T-cell (primary cell): ENCODE results near the gene FOCAD. TPM values are rescaled to one million over a fixed set of nuclear protein-coding genes. Genes with fewer than 3 reads are reported as not detected.
"Not testable (repeated sequence)": the region's sequence is repeated elsewhere in the genome, so short reads cannot be mapped to it uniquely, and the experiment has no call there.

Experiments used
- ATAC-seq, 4 experiments: fragments of 200-7000 bp in 3 of 4; fragments of 150-1000 bp in 1 of 4; cut with Tn5 transposase; replicated peaks in 1 of 4; 1 replicate in 3 of 4; 2 replicates in 1 of 4; pipeline ENCODE4 v1.10.0; 2021; ENCODE audit warnings: moderate library complexity in 3 of 4, mild to moderate bottlenecking in 2 of 4, moderate number of reproducible peaks in 1 of 4
- CTCF ChIA-PET, 2 donors: fragments of 300-600 bp; sonication (Branson Sonifier 250); formaldehyde crosslinking; loops; one replicate each; lab custom pipeline; 2022; ENCODE audit warnings: antibody characterized with exemption in 2 of 2; lab: Charles Lee
- POLR2A ChIA-PET, 2 donors: fragments of 300-600 bp; sonication (Branson Sonifier 250); formaldehyde crosslinking; loops; one replicate each; lab custom pipeline; 2022; ENCODE audit warnings: antibody characterized with exemption in 2 of 2; lab: Charles Lee
- DNase-seq, 35 experiments: peaks; one replicate each; pipeline versions ENCODE4 v3.0.0 to v3.0.0-alpha.2; 2013 to 2023
- H3K27ac ChIP-seq: one replicate; pipeline ENCODE4 v1.5.1; 2013; ENCODE audit warnings: low read length
- H3K27me3 ChIP-seq, 2 experiments: replicated peaks in 1 of 2; 1 replicate in 1 of 2; 2 replicates in 1 of 2; pipeline versions ENCODE4 v1.6.1 to v1.7.0; 2013; ENCODE audit warnings: low read length in 1 of 2, mixed read lengths in 1 of 2; ENCODE audit not compliant: control insufficient read depth in 2 of 2, insufficient read depth in 2 of 2; ENCODE audit errors: extremely low read depth in 1 of 2
- H3K36me3 ChIP-seq, 2 donors: 1 replicate in 1 of 2; 2 replicates in 1 of 2; pipeline versions ENCODE4 v1.6.1 to v1.7.0; 2013; ENCODE audit warnings: low read length in 1 of 2; ENCODE audit not compliant: control insufficient read depth in 2 of 2, insufficient read depth in 1 of 2; ENCODE audit errors: extremely low read depth in 1 of 2
- H3K4me1 ChIP-seq, 2 experiments: 1 replicate in 1 of 2; 2 replicates in 1 of 2; pipeline versions ENCODE4 v1.6.1 to v1.7.0; 2013; ENCODE audit warnings: low read length in 2 of 2, mixed read lengths in 1 of 2; ENCODE audit not compliant: insufficient read depth in 2 of 2, control insufficient read depth in 1 of 2; ENCODE audit errors: extremely low read depth in 1 of 2
- H3K4me3 ChIP-seq, 2 donors: 1 replicate in 1 of 2; 2 replicates in 1 of 2; pipeline versions ENCODE4 v1.5.1 to v1.7.0; 2013; ENCODE audit warnings: mild to moderate bottlenecking in 2 of 2, low read length in 1 of 2, moderate library complexity in 1 of 2; ENCODE audit not compliant: control insufficient read depth in 1 of 2; ENCODE audit errors: extremely low read depth in 1 of 2
- H3K9me3 ChIP-seq: 2 replicates; pipeline ENCODE4 v1.7.0; 2013
- H3K27ac Mint-ChIP-seq, 2 donors: one replicate each; pipeline ENCODE4 v1.8.0; 2020 to 2021; ENCODE audit warnings: mild to moderate bottlenecking in 2 of 2, mixed read lengths in 2 of 2
- H3K27me3 Mint-ChIP-seq, 2 donors: one replicate each; pipeline ENCODE4 v1.8.0; 2021 to 2022; ENCODE audit warnings: mixed read lengths in 2 of 2
- H3K36me3 Mint-ChIP-seq: one replicate; pipeline ENCODE4 v1.8.0; 2021; ENCODE audit warnings: mixed read lengths
- H3K4me1 Mint-ChIP-seq, 3 donors: one replicate each; pipeline ENCODE4 v1.8.0; 2020 to 2022; ENCODE audit warnings: mixed read lengths in 3 of 3, mild to moderate bottlenecking in 1 of 3
- H3K4me3 Mint-ChIP-seq, 3 donors: one replicate each; pipeline ENCODE4 v1.8.0; 2020 to 2022; ENCODE audit warnings: mild to moderate bottlenecking in 3 of 3, mixed read lengths in 3 of 3, moderate library complexity in 3 of 3
- H3K9me3 Mint-ChIP-seq, 3 donors: one replicate each; pipeline ENCODE4 v1.8.0; 2020 to 2022; ENCODE audit warnings: mixed read lengths in 3 of 3
- WGBS: methylation state at CpG from one replicate; pipeline ENCODE4 v1.1.5; 2013; ENCODE audit warnings: missing lambda C conversion rate; ENCODE audit not compliant: insufficient coverage; 5-methylcytosine and 5-hydroxymethylcytosine counted together
- total RNA-seq, 35 experiments: library from RNA in 6 of 35; stranded (reverse) in 6 of 35; fragments of 120-200 nt in 1 of 35; gene quantifications; one replicate each; pipeline versions ENCODE4 v1.2.1 to v1.2.4 and lab custom pipeline; 2013 to 2026

The FOCAD gene
- total RNA-seq, 5 donors from 2014 or later (not counting 1 experiment from before 2014, with no cell fraction given) = 13.4 to 29.0 (median 21.3) TPM

DNA sequence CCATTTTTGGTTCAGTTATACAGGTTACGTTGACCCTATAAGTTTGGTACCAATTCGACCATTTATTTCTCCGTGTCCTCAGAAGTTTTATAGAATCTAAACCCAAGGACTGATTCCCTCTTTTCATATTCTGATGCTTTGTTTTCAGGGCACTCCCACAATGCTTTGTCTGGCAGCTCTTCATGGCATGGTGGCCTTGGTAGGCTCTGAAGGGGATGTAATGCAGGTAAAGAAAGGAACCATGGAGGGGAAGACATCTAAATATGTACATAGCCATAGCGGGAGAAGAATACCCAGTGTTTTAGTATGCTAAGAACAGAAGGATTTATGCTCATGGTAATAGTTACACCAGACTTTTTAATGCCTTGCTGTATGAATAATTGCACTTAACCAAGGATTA is 264.6 kb downstream of the FOCAD start:
- CTCF ChIA-PET = interaction anchor here in 1 of 2 donors (1.5 kb wide), 1 partner anchor 8 kb away, joined by 4 read pairs; no protein-coding TSS in a partner anchor
- 100% methylated on average over 1 of the region's 4 CpGs for WGBS

DNA sequence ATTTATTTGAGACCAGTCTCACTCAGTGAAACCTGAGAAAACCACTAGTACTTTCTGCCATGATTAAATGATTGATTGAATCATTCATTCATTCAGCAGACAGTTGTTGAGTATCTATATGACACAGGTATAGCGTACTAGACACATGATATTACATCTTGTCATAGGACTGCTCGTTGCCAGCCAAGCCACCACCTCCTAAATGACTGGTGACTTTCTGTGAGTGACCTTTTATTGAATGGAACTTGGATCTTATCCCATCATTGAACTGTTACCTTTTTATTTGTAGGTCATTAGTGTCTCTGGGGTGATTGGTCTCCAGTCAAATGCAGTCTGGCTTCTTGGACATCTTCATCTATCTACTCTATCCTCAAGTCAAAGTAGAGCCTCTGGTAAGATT is 266.6 kb downstream of the FOCAD start:
- no peak overlapping the region for H3K4me3 Mint-ChIP-seq
- Histone ChIP-seq H3K27ac (no peak overlapping the region), H3K27me3 (no peaks in the 10 kb centered on the region), H3K36me3 (peaks cover 2 to 24% of the 10 kb centered on the region in 2 donors), H3K9me3 (no peaks in the 10 kb centered on the region), H3K4me3 (no peak overlapping the region), H3K4me1 (no peaks in the 10 kb centered on the region)
- POLR2A ChIA-PET = no interaction called here
- CTCF ChIA-PET = no interaction called here
- WGBS = no CpG with 5 or more reads among the region's 2 CpGs
- H3K36me3 Mint-ChIP-seq = peaks cover 44% of the 10 kb centered on the region
- H3K27ac Mint-ChIP-seq = no peak overlapping the region
- H3K4me1 Mint-ChIP-seq = no peaks in the 10 kb centered on the region
- ATAC-seq (no peak), DNase-seq (no peak)
- H3K9me3 Mint-ChIP-seq = no peaks in the 10 kb centered on the region
- H3K27me3 Mint-ChIP-seq = no peaks in the 10 kb centered on the region

More for the DNA sequence above, 264.6 kb downstream of the FOCAD start:
- POLR2A ChIA-PET = interaction anchor here in 1 of 2 donors (0.6 kb wide), 1 partner anchor 174 kb away, joined by 4 read pairs; no protein-coding TSS in a partner anchor
- H3K27me3 ChIP-seq = no peaks in the 10 kb centered on the region
- no peaks in the 10 kb centered on the region for H3K4me1 ChIP-seq
- Mint-ChIP-seq H3K27me3 (no peaks in the 10 kb centered on the region), H3K9me3 (no peaks in the 10 kb centered on the region), H3K4me1 (no peaks in the 10 kb centered on the region), H3K27ac (no peak overlapping the region), H3K36me3 (peaks cover 50% of the 10 kb centered on the region), H3K4me3 (no peak overlapping the region)
- no peak for DNase-seq
- H3K9me3 ChIP-seq = no peaks in the 10 kb centered on the region
- no peak overlapping the region for H3K4me3 ChIP-seq
- no peak for ATAC-seq
- H3K36me3 ChIP-seq = peaks cover 2 to 27% of the 10 kb centered on the region in 2 donors
- H3K27ac ChIP-seq = no peak overlapping the region

DNA sequence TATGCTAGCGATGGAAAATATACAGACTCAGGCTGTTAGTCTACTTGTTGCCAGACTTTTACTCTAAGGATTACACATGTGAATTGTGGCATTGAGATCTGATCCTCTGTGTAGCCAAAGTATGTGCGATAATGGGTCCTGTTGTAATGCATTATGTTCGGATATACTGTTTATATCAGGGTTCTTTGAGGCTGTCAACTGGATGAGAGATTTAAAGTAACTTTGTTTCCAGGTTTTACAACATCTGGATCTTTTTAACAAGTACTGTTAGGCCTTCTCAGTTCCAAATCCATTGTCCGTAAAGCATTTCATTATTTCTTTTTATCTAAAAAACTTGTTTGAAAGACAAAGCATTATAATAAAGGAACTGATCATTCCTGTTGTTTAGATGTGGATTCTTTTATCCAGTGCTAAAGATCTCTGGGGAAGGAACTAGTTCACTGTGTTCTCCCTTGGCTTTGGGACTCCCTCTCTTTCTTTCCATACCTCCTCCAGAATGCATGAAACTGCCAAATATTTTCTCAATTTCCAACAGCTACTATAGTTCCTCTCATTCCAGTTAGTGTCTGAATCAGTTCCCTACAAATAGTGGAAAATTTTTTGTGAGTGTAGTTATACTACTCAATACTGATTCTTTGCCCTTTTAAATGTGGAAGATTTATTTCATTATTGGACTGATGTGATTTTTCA is 278.6 kb downstream of the FOCAD start:
- H3K4me3 Mint-ChIP-seq = no peak overlapping the region
- ATAC-seq = no peak
- 100% methylated on average over 2 of the region's 4 CpGs for WGBS
- peaks cover 0 to 5% (median 0%) of the 10 kb centered on the region in 3 donors for H3K9me3 Mint-ChIP-seq
- ChIA-PET POLR2A (no interaction called here), CTCF (interaction anchor here in 1 of 2 donors (1.4 kb wide), 1 partner anchor 21 kb away, joined by 3 read pairs; no protein-coding TSS in a partner anchor)
- Histone ChIP-seq H3K4me1 (no peaks in the 10 kb centered on the region), H3K9me3 (no peaks in the 10 kb centered on the region), H3K4me3 (no peak overlapping the region), H3K27me3 (no peaks in the 10 kb centered on the region), H3K36me3 (no peaks in the 10 kb centered on the region), H3K27ac (no peak overlapping the region)
- H3K27me3 Mint-ChIP-seq = no peaks in the 10 kb centered on the region
- H3K36me3 Mint-ChIP-seq = peaks cover 42% of the 10 kb centered on the region
- no peaks in the 10 kb centered on the region for H3K4me1 Mint-ChIP-seq
- H3K27ac Mint-ChIP-seq = no peak overlapping the region
- DNase-seq = no peak

DNA sequence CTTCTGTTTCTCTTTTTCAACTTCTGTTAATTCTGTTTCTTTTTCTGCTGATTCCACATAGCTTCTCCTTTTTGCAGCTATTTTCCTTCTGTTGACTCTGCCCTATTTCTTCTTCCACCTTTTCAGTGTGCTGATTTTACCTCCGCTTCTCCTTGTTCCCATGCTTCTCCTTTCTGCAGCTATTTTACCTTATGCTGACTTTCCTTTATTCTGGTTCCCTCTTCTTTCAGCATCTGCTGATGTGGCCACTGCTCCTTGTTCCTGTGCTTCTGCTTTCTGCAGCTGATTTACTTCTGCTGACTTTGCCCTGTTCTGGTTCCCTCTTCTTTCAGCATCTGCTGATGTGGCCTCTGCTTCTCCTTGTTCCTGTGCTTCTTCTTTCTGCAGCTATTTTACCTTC is 288.6 kb downstream of the FOCAD start:
- Histone ChIP-seq H3K4me1 (no peaks in the 10 kb centered on the region), H3K36me3 (peaks cover 0 to 8% of the 10 kb centered on the region in 2 donors), H3K27ac (no peak overlapping the region), H3K9me3 (peaks cover 7% of the 10 kb centered on the region), H3K27me3 (no peaks in the 10 kb centered on the region), H3K4me3 (no peak overlapping the region)
- 89% methylated on average over 1 of the region's 1 CpG for WGBS
- H3K36me3 Mint-ChIP-seq = peaks cover 37% of the 10 kb centered on the region
- DNase-seq (no peak), ATAC-seq (no peak)
- ChIA-PET CTCF (interaction anchor here (1.0 to 1.4 kb wide), 2 partner anchors 11 to 32 kb away, joined by 3 read pairs; no protein-coding TSS in a partner anchor), POLR2A (interaction anchor here in 1 of 2 donors (0.5 kb wide), 1 partner anchor 14 kb away, joined by 9 read pairs; no protein-coding TSS in a partner anchor)
- H3K27me3 Mint-ChIP-seq = no peaks in the 10 kb centered on the region
- H3K27ac Mint-ChIP-seq = no peak overlapping the region
- H3K4me1 Mint-ChIP-seq = peaks cover 0 to 2% (median 0%) of the 10 kb centered on the region in 3 donors
- H3K9me3 Mint-ChIP-seq = peaks cover 0 to 8% (median 4%) of the 10 kb centered on the region in 3 donors
- H3K4me3 Mint-ChIP-seq = no peak overlapping the region

DNA sequence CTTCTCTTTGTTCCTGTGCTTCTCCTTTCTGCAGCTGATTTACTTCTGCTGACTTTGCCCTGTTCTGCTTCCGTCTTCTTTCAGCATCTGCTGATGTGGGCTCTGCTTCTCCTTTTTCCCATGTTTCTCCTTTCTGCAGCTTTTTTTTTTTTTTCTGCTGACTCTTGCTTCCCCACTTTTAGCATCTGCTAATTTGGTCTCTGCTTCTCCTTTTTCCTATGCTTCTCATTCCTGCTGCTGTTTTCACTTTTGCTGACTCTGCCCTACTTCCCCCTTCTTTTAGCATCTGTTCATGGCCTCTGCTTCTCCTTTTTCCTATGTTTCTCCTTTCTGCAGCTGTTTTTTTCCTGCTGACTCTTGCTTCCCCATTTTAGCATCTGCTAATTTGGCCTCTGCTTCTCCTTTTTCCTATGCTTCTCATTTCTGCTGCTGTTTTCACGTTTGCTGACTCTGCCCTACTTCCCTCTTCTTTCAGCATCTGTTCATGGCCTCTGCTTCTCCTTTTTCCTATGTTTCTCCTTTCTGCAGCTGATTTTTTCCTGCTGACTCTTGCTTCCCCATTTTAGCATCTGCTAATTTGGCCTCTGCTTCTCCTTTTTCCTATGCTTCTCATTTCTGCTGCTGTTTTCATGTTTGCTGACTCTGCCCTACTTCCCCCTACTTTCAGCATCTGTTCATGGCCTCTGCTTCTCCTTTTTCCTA is 289.3 kb downstream of the FOCAD start:
- H3K9me3 Mint-ChIP-seq, POLR2A ChIA-PET, H3K4me3 ChIP-seq, H3K4me3 Mint-ChIP-seq, H3K4me1 Mint-ChIP-seq, H3K27me3 ChIP-seq, H3K27ac ChIP-seq, H3K27me3 Mint-ChIP-seq, DNase-seq, ATAC-seq, H3K27ac Mint-ChIP-seq, H3K36me3 ChIP-seq, H3K4me1 ChIP-seq, H3K9me3 ChIP-seq: not testable (repeated sequence)
- WGBS = 94% methylated on average over 2 of the region's 2 CpGs
- CTCF ChIA-PET = interaction anchor here in 1 of 2 donors (1.4 kb wide), 1 partner anchor 32 kb away, joined by 3 read pairs; no protein-coding TSS in a partner anchor
- peaks cover 44% of the 10 kb centered on the region for H3K36me3 Mint-ChIP-seq

DNA sequence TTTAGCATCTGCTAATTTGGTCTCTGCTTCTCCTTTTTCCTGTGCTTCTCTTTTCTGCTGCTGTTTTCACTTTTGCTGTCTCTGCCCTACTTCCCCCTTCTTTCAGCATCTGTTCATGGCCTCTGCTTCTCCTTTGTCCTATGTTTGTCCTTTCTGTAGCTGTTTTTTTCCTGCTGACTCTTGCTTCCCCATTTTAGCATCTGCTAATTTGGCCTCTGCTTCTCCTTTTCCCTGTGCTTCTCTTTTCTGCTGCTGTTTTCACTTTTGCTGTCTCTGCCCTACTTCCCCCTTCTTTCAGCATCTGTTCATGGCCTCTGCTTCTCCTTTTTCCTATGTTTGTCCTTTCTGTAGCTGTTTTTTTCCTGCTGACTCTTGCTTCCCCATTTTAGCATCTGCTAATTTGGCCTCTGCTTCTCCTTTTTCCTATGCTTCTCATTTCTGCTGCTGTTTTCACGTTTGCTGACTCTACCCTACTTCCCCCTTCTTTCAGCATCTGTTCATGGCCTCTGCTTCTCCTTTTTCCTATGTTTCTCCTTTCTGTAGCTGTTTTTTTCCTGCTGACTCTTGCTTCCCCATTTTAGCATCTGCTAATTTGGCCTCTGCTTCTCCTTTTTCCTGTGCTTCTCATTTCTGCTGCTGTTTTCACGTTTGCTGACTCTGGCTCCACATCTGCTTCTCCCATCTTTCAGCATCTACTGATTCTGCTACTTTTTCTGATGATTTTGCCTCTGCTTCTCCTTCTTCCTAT is 290.3 kb downstream of the FOCAD start:
- H3K9me3 ChIP-seq, CTCF ChIA-PET, ATAC-seq, H3K27me3 Mint-ChIP-seq, H3K27ac Mint-ChIP-seq, H3K27me3 ChIP-seq, H3K36me3 ChIP-seq, H3K27ac ChIP-seq, H3K4me1 Mint-ChIP-seq, H3K9me3 Mint-ChIP-seq, DNase-seq, POLR2A ChIA-PET, H3K4me3 Mint-ChIP-seq, H3K4me1 ChIP-seq, H3K4me3 ChIP-seq: not testable (repeated sequence)
- 66% methylated on average over 2 of the region's 2 CpGs for WGBS
- peaks cover 49% of the 10 kb centered on the region for H3K36me3 Mint-ChIP-seq
